NT2/D1 (cell line): ENCODE data around the gene MAML3.

Experiments
- SUZ12 ChIP-seq: IDR thresholded peaks from 2 replicates; pipeline ENCODE4 v1.6.1; 2011; ENCODE audit not compliant: insufficient read length, insufficient read depth; ENCODE audit errors: extremely low read depth
- YY1 ChIP-seq: IDR thresholded peaks from 2 replicates; pipeline ENCODE4 v1.6.1; 2011; ENCODE audit not compliant: insufficient read length, insufficient read depth
- ZNF274 ChIP-seq: IDR thresholded peaks from 2 replicates; pipeline ENCODE4 v1.6.1; 2011; ENCODE audit warnings: mild to moderate bottlenecking, low read depth, low read length

DNA sequence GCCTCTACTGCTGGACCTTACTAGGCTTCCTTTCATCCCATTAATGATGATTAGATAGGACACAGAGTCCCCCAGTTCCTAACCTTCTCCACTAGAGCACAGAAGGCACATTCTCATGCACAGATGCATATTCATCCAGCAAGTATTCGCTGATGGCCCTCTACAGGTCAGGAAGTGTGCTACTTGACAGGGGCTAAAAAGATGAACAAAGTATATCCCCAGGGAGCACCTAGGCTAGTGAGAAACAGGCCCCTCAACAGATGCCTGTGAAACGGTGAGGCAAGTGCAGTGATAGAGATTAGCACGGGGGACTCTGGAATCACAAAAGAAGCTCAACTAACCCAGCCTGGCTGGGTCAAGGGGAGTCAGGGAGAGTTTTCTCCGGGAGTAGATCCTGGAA is 392.5 kb downstream of the MAML3 start:
- no peak for TF ChIP-seq ZNF274
- TF ChIP-seq SUZ12: no peak
- TF ChIP-seq YY1: no peak
